DMS153 treated with DMSO at 0.1 percent for 48 hours (cell line): ENCODE results near the gene CREB5.
A peak's percentile ranks its signal among the peaks of the same experiment; 100 is the strongest.

Experiments used
- DNase-seq: peaks from one replicate; lab custom pipeline; 2025; ENCODE audit not compliant: unreplicated experiment; lab: John Stamatoyannopoulos, UW

Gene CREB5

GRCh38 chr7:28477041-28477442 lies 64.7 kb downstream of the CREB5 start:
- no peak for DNase-seq

GRCh38 chr7:28478656-28479055 lies 66.3 kb downstream of the CREB5 start:
- DNase-seq: no peak

- DNase-seq: no peak
These were observed 67.2 kb downstream of the CREB5 start for GRCh38 chr7:28479507-28479947.

GRCh38 chr7:28480595-28480994 lies 68.3 kb downstream of the CREB5 start:
- DNase-seq: no peak

- DNase-seq: no peak
These were observed 69.0 kb downstream of the CREB5 start for GRCh38 chr7:28481091-28481926.

GRCh38 chr7:28483112-28483511 lies 70.8 kb downstream of the CREB5 start:
- no peak for DNase-seq

- no peak for DNase-seq
These were observed 71.7 kb downstream of the CREB5 start for GRCh38 chr7:28483908-28484605.

GRCh38 chr7:28484606-28484935 lies 72.3 kb downstream of the CREB5 start:
- no peak for DNase-seq

GRCh38 chr7:28487487-28487886 lies 75.2 kb downstream of the CREB5 start:
- DNase-seq: no peak

- peak; percentile 92 for DNase-seq
These were observed 75.9 kb downstream of the CREB5 start for GRCh38 chr7:28488061-28488791.

GRCh38 chr7:28490831-28491230 lies 78.5 kb downstream of the CREB5 start:
- DNase-seq: no peak

- no peak for DNase-seq
These were observed 81.2 kb downstream of the CREB5 start for GRCh38 chr7:28493477-28493876.

- no peak for DNase-seq
These were observed 84.7 kb downstream of the CREB5 start for GRCh38 chr7:28497009-28497408.

GRCh38 chr7:28498636-28499035 lies 86.3 kb downstream of the CREB5 start:
- no peak for DNase-seq

- no peak for DNase-seq
These were observed 87.8 kb downstream of the CREB5 start for GRCh38 chr7:28500138-28500537.

GRCh38 chr7:28502408-28502807 lies 90.1 kb downstream of the CREB5 start:
- DNase-seq: no peak

GRCh38 chr7:28503396-28503795 lies 91.1 kb downstream of the CREB5 start:
- DNase-seq: no peak

- no peak for DNase-seq
These were observed 92.7 kb downstream of the CREB5 start for GRCh38 chr7:28505014-28505413.

- DNase-seq: no peak
These were observed 93.5 kb downstream of the CREB5 start for GRCh38 chr7:28505867-28506266.

GRCh38 chr7:28507525-28508282 lies 95.4 kb downstream of the CREB5 start:
- DNase-seq: no peak
